ENCODE data around the gene TBC1D17. TPM values are rescaled to one million over a fixed set of nuclear protein-coding genes. Genes with fewer than 3 reads are reported as not detected.

TBC1D17 gene
- total and polyA plus RNA-seq, 11 donors = 30.1 to 54.8 (median 38.1) TPM

DNA sequence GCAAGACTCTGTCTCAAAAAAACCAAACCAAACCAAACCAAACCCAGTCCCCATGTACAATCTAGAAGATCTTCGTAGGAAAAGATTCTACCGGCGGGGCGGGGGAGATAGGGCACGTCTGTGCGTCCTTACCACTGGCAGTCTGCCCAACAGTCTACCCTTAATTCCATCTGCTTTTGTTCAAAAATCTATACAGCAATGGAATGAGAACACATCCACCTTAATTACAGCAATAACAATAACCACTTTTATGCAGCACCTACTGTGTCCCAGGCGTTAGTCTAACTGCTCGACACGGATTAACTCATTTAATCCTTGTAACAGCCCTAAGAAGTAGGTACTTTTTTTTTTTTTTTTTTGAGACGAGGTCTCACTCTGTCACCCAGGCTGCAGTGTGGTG, 49.0 kb downstream of the TBC1D17 start:
- TF ChIP-seq POLR2A (IDR thresholded peaks at IDR 0.05) (no peak), CTCF (IDR thresholded peaks at IDR 0.05) (no peak)
- Histone ChIP-seq H3K4me3 (no peak overlapping the region), H3K9me3 (no peaks in the 10 kb centered on the region), H3K4me1 (peaks cover 0 to 71% (median 26%) of the 10 kb centered on the region in 12 donors), H3K36me3 (peaks cover 0 to 58% (median 34%) of the 10 kb centered on the region in 9 donors), H3K27ac (no peak overlapping the region), H3K27me3 (no peaks in the 10 kb centered on the region)
- WGBS, 4 donors = 91 to 92% (median 91%) methylated on average over 10 of the region's 10 CpGs
- intact Hi-C loops (cut with DNase I) = loop anchor here in 1 of 10 donors (5.0 kb wide), 1 partner anchor 49 kb away; the partner anchor contains the start of genes AKT1S1 and TBC1D17
- no peak for DNase-seq
- ATAC-seq = no peak

- 78 to 84% (median 83%) methylated on average over 14 of the region's 14 CpGs for WGBS, 4 donors
- Histone ChIP-seq H3K27me3 (no peaks in the 10 kb centered on the region), H3K9me3 (no peaks in the 10 kb centered on the region), H3K27ac (peak overlapping the region in 1 of 12 donors; percentile 97), H3K4me3 (peak overlapping the region in 8 of 12 donors; percentile 73 to 99 (median 83)), H3K4me1 (peaks cover 0 to 59% (median 26%) of the 10 kb centered on the region in 12 donors), H3K36me3 (peaks cover 0 to 48% (median 34%) of the 10 kb centered on the region in 9 donors)
- no peak for TF ChIP-seq POLR2A (IDR thresholded peaks at IDR 0.05)
- no peak for TF ChIP-seq CTCF (IDR thresholded peaks at IDR 0.05)
- intact Hi-C loops (cut with DNase I) = loop anchor here in 1 of 10 donors (5.0 kb wide), 1 partner anchor 50 kb away; the partner anchor contains the start of genes AKT1S1 and TBC1D17
- DNase-seq (no peak), ATAC-seq (no peak)
These were observed 50.2 kb downstream of the TBC1D17 start for GRCh38 chr19:49927526-49928264.

DNA sequence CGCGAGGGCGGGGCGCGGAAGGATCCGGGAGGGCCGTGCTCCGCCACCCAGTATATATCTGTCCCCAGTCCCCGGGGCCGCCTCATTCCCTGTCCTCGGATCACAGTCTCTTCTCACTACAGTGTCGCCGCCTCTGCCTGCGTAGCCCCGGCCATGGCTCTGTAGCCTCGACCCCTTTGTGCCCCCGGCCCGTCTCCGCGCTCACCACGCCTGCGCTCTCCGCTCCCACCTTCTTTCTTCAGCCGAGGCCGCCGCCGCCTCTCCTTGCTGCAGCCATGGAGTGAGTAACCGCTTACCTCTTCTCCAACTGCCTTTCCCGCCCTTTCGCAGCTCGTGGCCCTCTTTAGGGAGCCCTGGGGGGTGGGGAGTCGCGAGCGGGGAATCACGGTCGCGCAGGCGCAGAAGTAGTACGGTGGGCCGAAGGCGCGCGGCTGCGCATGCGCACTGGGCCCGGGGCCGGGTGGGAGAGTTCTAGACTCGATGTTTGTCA, 51.7 kb downstream of the TBC1D17 start, which contains the start of the genes ATF5 and NUP62:
ATF5 (plus strand) TSS at position 85 of the 490 bp plus-strand sequence. CDS start 1,646 bp downstream, outside the sequence.
NUP62 (minus strand) TSS at position 384 of the 490 bp plus-strand sequence. CDS start 19,697 bp downstream, outside the sequence.
- ATAC-seq = peak; percentile 60 to 76 (median 74)
- WGBS, 4 donors = 0 to 1% (median 0%) methylated on average over 37 to 48 of the region's 48 CpGs

GRCh38 chr19:49929611-49930482, 52.3 kb downstream of the TBC1D17 start:
- Histone ChIP-seq H3K27me3 (no peaks in the 10 kb centered on the region), H3K4me3 (peak overlapping the region; percentile 54 to 99 (median 87)), H3K4me1 (peaks cover 0 to 38% (median 23%) of the 10 kb centered on the region in 12 donors), H3K36me3 (peaks cover 0 to 28% (median 20%) of the 10 kb centered on the region in 9 donors), H3K9me3 (no peaks in the 10 kb centered on the region), H3K27ac (peak overlapping the region; percentile 87 to 98 (median 94))
- 3% methylated on average over 39 to 43 of the region's 43 CpGs for WGBS, 4 donors
- ATAC-seq (peak; percentile 91 to 96 (median 92)), DNase-seq (peak; percentile 94 to 97 (median 95))
- intact Hi-C loops (cut with DNase I) = loop anchor here in 2 of 10 donors (5.0 to 10.0 kb wide), 2 partner anchors 53 to 205 kb away; partner anchors contain the start of genes AKT1S1 (in 1 of the 2) and TBC1D17 (in 1 of the 2)
- TF ChIP-seq CTCF (IDR thresholded peaks at IDR 0.05) (peak in 3 of 12 donors; percentile 5 to 15 (median 5)), POLR2A (IDR thresholded peaks at IDR 0.05) (no peak)

More for the DNA sequence above, 51.7 kb downstream of the TBC1D17 start, which contains the start of the genes ATF5 and NUP62:
- H3K27ac ChIP-seq = peak within 1 kb of the TSS; percentile 87 to 98 (median 94)
- peak; percentile 89 to 96 (median 92) for DNase-seq
- no peaks in the 10 kb centered on the region for H3K27me3 ChIP-seq
- H3K36me3 ChIP-seq = peaks cover 0 to 34% (median 20%) of the 10 kb centered on the region in 9 donors
- peaks cover 0 to 45% (median 26%) of the 10 kb centered on the region in 12 donors for H3K4me1 ChIP-seq
- intact Hi-C loops (cut with DNase I) = loop anchor here in 1 of 10 donors (5.0 kb wide), 1 partner anchor 52 kb away; the partner anchor contains the start of genes AKT1S1 and TBC1D17
- no peak for TF ChIP-seq POLR2A (IDR thresholded peaks at IDR 0.05)
- no peaks in the 10 kb centered on the region for H3K9me3 ChIP-seq
- peak within 1 kb of the TSS; percentile 54 to 99 (median 87) for H3K4me3 ChIP-seq

Data from heart left ventricle (tissue), 16 donors.